GM21390 (cell line): ENCODE measurements around the gene GPATCH11.
A peak's percentile ranks its signal among the peaks of the same experiment; 100 is the strongest.

ENCODE experiments used
- ATAC-seq: cut with Tn5 transposase; IDR thresholded peaks from one replicate; pipeline ENCODE4 v1.9.1; 2021; ENCODE audit not compliant: unreplicated experiment

Gene GPATCH11

GRCh38 chr2:37083873-37084794 lies at the start of gene GPATCH11, which contains the start of gene HEATR5B:
GPATCH11 (plus strand) TSS chr2:37084518; CDS start chr2:37088382, 3,864 bp downstream.
HEATR5B (minus strand) TSS chr2:37084372; CDS start chr2:37083414, 958 bp downstream.
- peak; percentile 81 for ATAC-seq

GRCh38 chr2:37037771-37038170 lies 46.5 kb upstream of the GPATCH11 start:
- no peak for ATAC-seq

DNA sequence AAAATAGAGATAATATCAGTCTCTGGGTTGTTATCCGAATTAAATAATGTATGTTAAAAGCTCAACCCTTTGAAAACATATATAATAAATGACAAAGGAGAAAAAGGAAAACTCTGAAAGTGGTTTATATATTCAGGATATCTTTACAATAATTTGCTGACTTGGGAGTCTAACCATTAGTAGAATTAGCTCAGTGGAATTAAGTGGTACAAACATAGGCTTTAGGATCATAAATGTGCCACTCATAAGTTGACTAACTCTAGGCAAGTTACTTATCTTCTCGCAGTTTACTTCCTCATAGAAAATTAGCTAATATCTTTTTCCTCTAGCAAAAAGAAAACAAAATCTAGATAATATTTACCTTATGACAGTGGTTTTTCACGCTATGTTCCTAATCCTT lies 44.7 kb upstream of the GPATCH11 start:
- no peak for ATAC-seq

- no peak for ATAC-seq
These were observed 31.6 kb upstream of the GPATCH11 start for GRCh38 chr2:37052600-37053332.

DNA sequence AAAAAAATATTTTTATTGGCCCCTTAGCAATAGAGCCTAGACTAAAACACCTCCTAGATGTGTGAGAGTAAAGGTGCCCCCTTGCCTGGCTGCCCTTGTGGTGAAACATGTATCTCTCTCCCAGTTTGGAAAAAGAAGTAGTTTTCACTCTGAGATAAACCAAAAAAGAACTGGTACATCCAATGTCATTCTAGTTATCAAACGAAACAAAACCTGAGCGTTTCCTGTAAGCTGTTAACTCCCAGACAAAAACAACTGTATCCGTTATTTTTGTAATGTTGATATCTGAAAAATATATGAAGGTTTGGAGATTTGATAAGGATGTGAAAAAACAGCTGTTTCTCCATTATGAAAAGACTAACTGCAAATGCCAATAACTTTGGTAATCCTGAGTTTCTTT lies 24.5 kb upstream of the GPATCH11 start:
- no peak for ATAC-seq

- ATAC-seq, result no peak
These were observed 23.9 kb upstream of the GPATCH11 start for GRCh38 chr2:37060446-37060845.

DNA sequence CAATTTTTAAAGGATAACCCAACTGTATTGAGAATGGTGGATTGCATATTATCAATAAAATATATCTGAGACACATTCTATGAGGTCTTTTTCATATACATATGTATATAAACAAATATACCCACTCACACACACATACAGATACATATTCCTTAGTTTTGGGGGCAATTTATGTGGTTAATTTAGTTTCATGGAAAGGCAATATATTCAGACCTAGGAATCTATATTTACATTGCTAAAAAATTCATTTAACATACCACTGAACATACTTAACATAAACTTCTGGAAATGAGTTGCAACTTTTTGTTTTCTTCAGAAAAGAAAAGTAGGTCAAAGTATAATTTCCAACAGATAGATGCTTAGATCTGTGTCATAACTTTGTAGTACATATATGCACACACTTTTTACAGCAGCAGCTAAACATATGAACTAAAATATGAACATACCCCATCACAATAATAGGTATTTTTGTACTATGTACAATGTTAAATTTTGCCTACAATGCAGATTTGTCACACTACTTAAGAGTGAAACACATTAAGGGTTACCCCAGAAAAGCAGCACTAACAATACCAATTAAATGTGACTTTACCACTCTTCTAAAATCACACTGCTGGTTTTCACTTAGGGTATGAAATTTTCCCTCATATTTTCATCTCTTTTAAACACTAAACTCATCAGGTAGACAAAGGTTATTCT lies 23.2 kb upstream of the GPATCH11 start:
- no peak for ATAC-seq

DNA sequence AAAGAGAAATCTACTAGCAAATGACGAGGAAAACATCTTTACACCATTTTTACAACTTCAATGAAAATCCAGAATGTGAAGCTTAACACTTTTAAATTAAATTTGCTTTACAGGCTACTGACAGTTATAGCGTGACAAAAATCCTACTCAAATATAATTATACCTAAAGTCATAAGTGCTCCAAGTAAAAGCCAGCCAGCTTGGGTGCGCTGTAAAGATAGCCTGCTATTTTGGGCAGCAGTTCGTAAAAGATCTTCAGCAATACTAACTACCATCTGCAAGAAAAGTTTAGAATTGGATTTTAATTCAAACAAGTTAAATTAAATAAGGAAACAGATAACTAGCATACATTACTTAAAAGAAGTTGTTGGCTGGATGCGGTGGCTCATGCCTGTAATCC lies 22.5 kb upstream of the GPATCH11 start:
- no peak for ATAC-seq

DNA sequence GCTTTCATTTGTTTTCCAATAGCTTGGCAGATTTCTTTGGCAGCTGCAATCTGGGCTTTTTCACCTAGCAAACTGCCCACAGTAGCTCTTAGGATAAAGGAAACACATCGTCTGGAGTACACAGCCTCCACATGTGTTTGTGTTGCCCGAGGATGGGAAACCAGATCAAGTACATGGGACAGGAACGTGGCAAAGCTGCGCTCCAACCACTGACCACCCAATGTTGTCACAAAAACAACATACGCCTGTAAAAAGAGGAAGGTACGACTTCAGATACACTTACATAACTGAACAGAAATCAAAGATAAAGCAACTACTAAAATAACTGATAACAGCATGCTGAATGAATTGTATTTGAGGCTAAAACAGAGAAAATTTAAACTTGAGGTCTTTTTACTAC lies 15.6 kb upstream of the GPATCH11 start:
- no peak for ATAC-seq

DNA sequence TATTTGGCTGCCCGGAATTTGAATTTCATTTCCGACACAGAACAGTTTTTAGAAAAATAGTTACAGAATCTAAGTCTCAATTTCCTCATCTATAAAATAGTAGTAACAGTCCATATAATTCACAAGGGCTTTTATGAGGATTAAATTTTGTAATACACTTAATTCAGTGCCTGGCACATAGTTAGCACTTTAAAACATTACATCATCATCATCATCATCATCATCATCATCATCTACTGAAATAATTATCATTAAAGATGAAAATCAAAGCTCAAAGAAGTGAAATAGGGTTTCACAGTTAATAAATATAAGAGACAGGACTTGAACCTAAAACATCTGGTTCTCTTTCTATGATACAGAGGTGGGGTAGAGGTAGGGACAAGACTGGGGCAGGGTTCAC lies 13.4 kb upstream of the GPATCH11 start:
- no peak for ATAC-seq

GRCh38 chr2:37080266-37080665 lies 4.1 kb upstream of the GPATCH11 start:
- ATAC-seq, result no peak

GRCh38 chr2:37080689-37081088 lies 3.6 kb upstream of the GPATCH11 start:
- ATAC-seq, result no peak

- ATAC-seq, result no peak
These were observed 479 bp downstream of the GPATCH11 start for GRCh38 chr2:37084797-37085196.

GRCh38 chr2:37085731-37086147 lies 1.4 kb downstream of the GPATCH11 start:
- ATAC-seq, result no peak

DNA sequence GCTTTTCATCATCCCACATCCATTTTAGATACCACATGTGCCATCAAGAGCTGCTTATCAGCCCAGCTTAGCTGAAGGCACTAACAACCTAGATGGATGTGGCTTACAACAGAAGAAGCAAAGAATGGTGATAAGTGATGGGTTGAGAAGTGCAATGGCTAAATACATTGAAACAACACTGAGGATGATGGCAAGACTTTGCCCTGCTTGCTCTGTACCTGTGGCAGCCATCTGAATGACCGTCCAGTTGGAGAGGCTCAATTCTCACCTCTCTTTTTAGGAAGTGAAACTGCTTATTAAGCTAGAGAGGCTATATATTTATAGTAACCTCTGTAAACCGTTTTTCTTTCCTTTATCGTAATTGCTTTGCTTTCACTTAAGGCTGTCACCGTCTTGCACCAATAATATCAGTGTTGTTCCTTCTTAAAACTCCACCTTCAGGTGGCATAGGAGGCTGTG lies 5.7 kb downstream of the GPATCH11 start:
- ATAC-seq, result peak; percentile 79

GRCh38 chr2:37091873-37092272 lies 7.6 kb downstream of the GPATCH11 start:
- ATAC-seq, result peak; percentile 45

DNA sequence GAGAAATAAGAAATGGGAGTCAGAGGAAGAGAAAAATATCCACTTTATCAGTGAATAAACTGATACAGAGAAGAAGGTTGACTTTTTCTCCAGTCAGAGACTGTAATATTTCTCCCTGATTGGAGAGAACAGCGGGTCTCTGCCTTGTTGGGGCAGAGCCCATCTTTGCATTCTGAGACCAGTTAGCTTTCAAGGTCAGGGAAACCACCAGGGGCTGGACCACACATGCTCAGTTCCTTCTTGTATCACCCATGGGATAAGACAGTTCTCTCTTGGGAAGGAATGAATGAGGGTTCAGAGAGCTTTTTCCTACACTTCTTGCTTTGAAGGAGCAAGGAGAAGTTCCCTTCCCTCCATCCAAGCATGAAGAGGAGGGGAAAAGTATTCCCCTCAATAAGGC lies 12.2 kb downstream of the GPATCH11 start:
- no peak for ATAC-seq

- ATAC-seq, result no peak
These were observed 14.2 kb downstream of the GPATCH11 start for GRCh38 chr2:37098416-37099118.

DNA sequence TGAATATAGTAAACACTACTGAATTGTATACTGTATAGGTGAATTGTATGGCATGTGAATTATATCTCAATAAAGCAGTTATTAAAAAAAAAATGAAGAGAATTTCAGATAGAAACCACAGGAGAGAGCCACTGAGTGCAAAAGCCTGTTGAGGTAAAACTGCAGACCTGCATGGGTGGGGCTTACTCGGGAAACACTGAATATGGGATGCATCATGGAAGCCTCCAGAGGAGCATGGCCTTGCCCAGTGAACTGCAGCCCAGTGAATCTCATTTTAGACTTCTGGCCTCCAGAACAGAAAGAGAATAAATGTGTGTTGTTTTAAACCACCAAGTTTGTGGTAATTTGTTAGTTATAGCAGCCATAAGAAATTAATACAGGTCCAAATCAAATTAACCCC lies 15.7 kb downstream of the GPATCH11 start:
- ATAC-seq, result no peak

- no peak for ATAC-seq
These were observed 18.3 kb downstream of the GPATCH11 start for GRCh38 chr2:37102588-37102987.

- ATAC-seq, result no peak
These were observed 19.9 kb downstream of the GPATCH11 start for GRCh38 chr2:37104178-37104577.
